NCI-H524 (cell line): ENCODE measurements around the gene CPSF6.

Experiments
- DNase-seq, 2 experiments: peaks; one replicate each; lab custom pipeline; 2025; lab: John Stamatoyannopoulos, UW

The CPSF6 gene

DNA sequence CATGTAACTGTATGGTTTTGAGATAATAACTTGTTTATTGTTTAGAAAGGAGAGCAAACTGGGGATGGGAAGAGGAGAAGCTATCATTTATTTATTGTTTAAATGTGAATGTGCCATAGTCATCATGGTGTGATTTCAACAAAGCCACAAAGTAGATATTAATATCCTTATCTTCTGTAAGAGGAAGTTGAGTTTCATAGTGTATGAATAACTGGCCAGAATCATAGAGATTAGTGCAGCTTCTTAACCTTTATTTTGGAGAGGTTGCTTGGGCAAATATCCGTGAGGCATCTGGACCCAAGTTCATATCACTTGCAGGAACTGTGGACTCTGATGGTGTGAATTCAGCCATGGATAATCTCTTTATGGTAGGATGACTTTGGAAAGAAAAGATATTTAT is 82.0 kb downstream of the CPSF6 start:
- no peak for DNase-seq
